Stomach (tissue), 4 donors: Measurements from ENCODE around the gene DCC.

Source experiments
- CTCF ChIP-seq, 7 experiments: fragments of 450-650 bp in 4 of 7; fragments of 200-600 bp in 3 of 7; sonication (generic) in 3 of 7; IDR thresholded peaks; one replicate each; pipeline ENCODE4 v1.5.1; 2016 to 2019; ENCODE audit warnings: antibody characterized with exemption in 7 of 7, control low read depth in 2 of 7, mild to moderate bottlenecking in 1 of 7
- POLR2A ChIP-seq, 4 donors: fragments of 450-650 bp; IDR thresholded peaks; one replicate each; pipeline ENCODE4 v1.6.1; 2016; ENCODE audit warnings: antibody characterized with exemption in 4 of 4, control low read depth in 2 of 4, mild to moderate bottlenecking in 1 of 4, moderate library complexity in 1 of 4
- POLR2AphosphoS5 ChIP-seq, 3 donors: sonication (generic); formaldehyde crosslinking; IDR thresholded peaks; one replicate each; pipeline ENCODE4 v1.6.1; 2016; ENCODE audit warnings: antibody characterized with exemption in 3 of 3

- no peak for TF ChIP-seq CTCF (IDR thresholded peaks at IDR 0.05)
- TF ChIP-seq POLR2AphosphoS5 (IDR thresholded peaks at IDR 0.05) = no peak
- no peak for TF ChIP-seq POLR2A (IDR thresholded peaks at IDR 0.05)
These were observed 475.7 kb downstream of the DCC start for GRCh38 chr18:52815651-52816050.
